Inferior parietal cortex (tissue), 1 donor: ENCODE data around the gene NTHL1.
"Not testable (repeated sequence)": the region's sequence is repeated elsewhere in the genome, so short reads cannot be mapped to it uniquely, and the experiment has no call there.

Source experiments
- DNase-seq: peaks from one replicate; pipeline ENCODE4 v3.0.0-alpha.2; 2016; ENCODE audit errors: extremely low spot score

Gene NTHL1

GRCh38 chr16:2040787-2041522 is 6.7 kb downstream of the NTHL1 start:
- DNase-seq = no peak

GRCh38 chr16:2040041-2040786 is 7.4 kb downstream of the NTHL1 start:
- no peak for DNase-seq

GRCh38 chr16:2039274-2040031 is 8.2 kb downstream of the NTHL1 start:
- DNase-seq = no peak

GRCh38 chr16:2038382-2039231 is 9.0 kb downstream of the NTHL1 start:
- DNase-seq = no peak

- DNase-seq = no peak
These were observed 9.8 kb downstream of the NTHL1 start for GRCh38 chr16:2037647-2038381.

GRCh38 chr16:2037115-2037514 is 10.5 kb downstream of the NTHL1 start:
- DNase-seq = no peak

- DNase-seq = no peak
These were observed 11.3 kb downstream of the NTHL1 start for GRCh38 chr16:2036200-2036966.

GRCh38 chr16:2035431-2036199 is 12.0 kb downstream of the NTHL1 start:
- no peak for DNase-seq

- DNase-seq = no peak
These were observed 12.8 kb downstream of the NTHL1 start for GRCh38 chr16:2034696-2035430.

GRCh38 chr16:2033909-2034695 is 13.5 kb downstream of the NTHL1 start:
- DNase-seq = not testable (repeated sequence)

GRCh38 chr16:2033057-2033908 is 14.4 kb downstream of the NTHL1 start:
- peak; percentile 82 for DNase-seq

- no peak for DNase-seq
These were observed 15.2 kb downstream of the NTHL1 start for GRCh38 chr16:2032285-2033056.

GRCh38 chr16:2031081-2031577 is 16.5 kb downstream of the NTHL1 start:
- DNase-seq = no peak

- no peak for DNase-seq
These were observed 17.6 kb downstream of the NTHL1 start for GRCh38 chr16:2030036-2030435.

GRCh38 chr16:2029350-2029749 is 18.3 kb downstream of the NTHL1 start:
- DNase-seq = no peak
